Lung (tissue), 12 donors: Measurements from ENCODE around the gene FAM163B. TPM values are rescaled to one million over a fixed set of nuclear protein-coding genes. Genes with fewer than 3 reads are reported as not detected.

ENCODE experiments used
- ATAC-seq: fragments of 200-7000 bp; cut with Tn5 transposase; one replicate; pipeline ENCODE4 v1.9.1; 2020; ENCODE audit warnings: moderate number of reproducible peaks; ENCODE audit not compliant: insufficient read depth, low FRiP score
- DNase-seq, 3 donors: peaks; one replicate each; pipeline ENCODE4 v3.0.0-alpha.2; 2013 to 2017
- H3K27ac ChIP-seq, 2 donors: one replicate each; pipeline ENCODE4 v1.5.1; 2013; ENCODE audit warnings: mild to moderate bottlenecking in 2 of 2, moderate library complexity in 2 of 2, control low read depth in 1 of 2, inconsistent platforms in 1 of 2, low read depth in 1 of 2, low read length in 1 of 2
- H3K27me3 ChIP-seq, 3 donors: one replicate each; pipeline ENCODE4 v1.5.1; 2013; ENCODE audit warnings: low read length in 2 of 3; ENCODE audit not compliant: control insufficient read depth in 3 of 3, insufficient read depth in 3 of 3
- H3K36me3 ChIP-seq, 4 donors: one replicate each; pipeline ENCODE4 v1.5.1; 2013; ENCODE audit warnings: low read length in 4 of 4, mild to moderate bottlenecking in 1 of 4, moderate library complexity in 1 of 4; ENCODE audit not compliant: control insufficient read depth in 4 of 4, insufficient read depth in 4 of 4
- H3K4me1 ChIP-seq, 5 donors: one replicate each; pipeline ENCODE4 v1.5.1; 2013; ENCODE audit warnings: low read length in 5 of 5, mild to moderate bottlenecking in 2 of 5, moderate library complexity in 1 of 5; ENCODE audit not compliant: control insufficient read depth in 5 of 5, insufficient read depth in 5 of 5
- H3K4me3 ChIP-seq: one replicate; pipeline ENCODE4 v1.5.1; 2013; ENCODE audit warnings: mild to moderate bottlenecking, control low read depth, moderate library complexity
- H3K9ac ChIP-seq, 2 donors: one replicate each; pipeline ENCODE4 v1.5.1; 2013; ENCODE audit warnings: low read length in 2 of 2, control low read depth in 1 of 2; ENCODE audit not compliant: insufficient read depth in 1 of 2
- H3K9me3 ChIP-seq, 4 donors: one replicate each; pipeline ENCODE4 v1.5.1; 2013; ENCODE audit warnings: low read length in 3 of 4, mild to moderate bottlenecking in 1 of 4, moderate library complexity in 1 of 4; ENCODE audit not compliant: control insufficient read depth in 4 of 4, insufficient read depth in 3 of 4
- CTCF ChIP-seq: IDR thresholded peaks from 2 replicates; pipeline ENCODE4 v1.5.1; 2012; ENCODE audit warnings: mild to moderate bottlenecking; ENCODE audit errors: control extremely low read depth, extremely low read depth
- WGBS, 2 donors: extraction: QIAGEN DNeasy Blood & Tissue Kit; methylation state at CpG; one replicate each; pipeline ENCODE4 v1.1.7; 2013; 5-methylcytosine and 5-hydroxymethylcytosine counted together
- polyA plus RNA-seq, 2 donors: library from polyadenylated mRNA; stranded (reverse); fragments of 200-250 nt; gene quantifications; one replicate each; pipeline ENCODE4 v1.2.1, GENCODE V29; 2013
- total RNA-seq, 2 donors: library from RNA; depleted of rRNA in 1 of 2; stranded (reverse); fragments of >200 nt in 1 of 2; gene quantifications; one replicate each; pipeline ENCODE4 v1.2.1, GENCODE V29; 2014 to 2021
- donor health status: control.
- donor health status: control.
- donor health status: Bipolar disorder and iron deficiency.
- donor health status: healthy.
- donor health status: DM: yes; HTN: yes; CAD: no.

FAM163B gene
- total and polyA plus RNA-seq, 4 donors = 0.10 to 0.51 (median 0.16) TPM; not detected in 1

GRCh38 chr9:133619791-133620190, 10.6 kb upstream of the FAM163B start:
- Histone ChIP-seq H3K9ac (no peak overlapping the region), H3K4me1 (peaks cover 0 to 4% (median 0%) of the 10 kb centered on the region in 5 donors), H3K27ac (no peak overlapping the region), H3K36me3 (no peaks in the 10 kb centered on the region), H3K4me3 (no peak overlapping the region), H3K9me3 (no peaks in the 10 kb centered on the region), H3K27me3 (peaks cover 0 to 34% (median 2%) of the 10 kb centered on the region in 3 donors)
- WGBS, 2 donors = 6 to 15% methylated on average over 8 of the region's 8 CpGs
- TF ChIP-seq CTCF = no peak
- DNase-seq = peak in 1 of 3 donors; percentile 32
- ATAC-seq = no peak

- Histone ChIP-seq H3K4me3 (no peak overlapping the region), H3K9ac (no peak overlapping the region), H3K36me3 (no peaks in the 10 kb centered on the region), H3K4me1 (peaks cover 0 to 4% (median 0%) of the 10 kb centered on the region in 5 donors), H3K27ac (no peak overlapping the region), H3K9me3 (no peaks in the 10 kb centered on the region), H3K27me3 (peaks cover 0 to 43% (median 2%) of the 10 kb centered on the region in 3 donors)
- DNase-seq (no peak), ATAC-seq (no peak)
- WGBS, 2 donors = 83 to 88% methylated on average over 10 of the region's 10 CpGs
- TF ChIP-seq CTCF = no peak
Measured at GRCh38 chr9:133618726-133619125, 9.5 kb upstream of the FAM163B start.

- WGBS, 2 donors = 78 to 88% methylated on average over 13 of the region's 13 CpGs
- H3K9me3 ChIP-seq = no peaks in the 10 kb centered on the region
- no peak overlapping the region for H3K9ac ChIP-seq
- H3K27me3 ChIP-seq = peaks cover 2 to 44% (median 2%) of the 10 kb centered on the region in 3 donors
- peaks cover 0 to 4% (median 0%) of the 10 kb centered on the region in 5 donors for H3K4me1 ChIP-seq
- no peak for ATAC-seq
- no peak for TF ChIP-seq CTCF
- no peaks in the 10 kb centered on the region for H3K36me3 ChIP-seq
- no peak overlapping the region for H3K4me3 ChIP-seq
- no peak overlapping the region for H3K27ac ChIP-seq
- no peak for DNase-seq
Measured at GRCh38 chr9:133616643-133617405, 7.6 kb upstream of the FAM163B start.
